ENCODE data around the gene ATP5PO. TPM values are rescaled to one million over a fixed set of nuclear protein-coding genes. Genes with fewer than 3 reads are reported as not detected.
A peak's percentile ranks its signal among the peaks of the same experiment; 100 is the strongest.

Gene ATP5PO
- total and polyA plus RNA-seq, 12 donors, result 551 to 1,557 (median 857) TPM

DNA sequence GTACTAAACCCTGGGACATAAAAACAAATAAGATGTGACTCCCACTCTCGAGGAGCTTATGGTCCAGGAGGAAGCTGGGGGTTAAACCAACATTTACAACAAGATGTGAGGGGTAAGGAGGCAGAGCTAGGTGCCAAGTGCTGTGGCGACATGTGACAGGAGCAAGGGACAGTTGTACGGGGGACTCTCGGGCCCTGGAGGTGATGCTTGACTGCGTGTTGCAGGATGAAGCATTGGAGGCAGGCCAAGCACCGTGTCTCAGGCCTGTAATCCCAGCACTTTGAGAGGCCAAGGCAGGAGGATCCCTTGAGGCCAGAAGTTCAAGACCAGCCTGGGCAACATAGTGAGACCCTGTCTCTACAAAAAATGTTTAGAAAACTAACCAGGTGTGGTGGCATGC is 36.8 kb downstream of the ATP5PO start:
- TF ChIP-seq, protein P1, sequence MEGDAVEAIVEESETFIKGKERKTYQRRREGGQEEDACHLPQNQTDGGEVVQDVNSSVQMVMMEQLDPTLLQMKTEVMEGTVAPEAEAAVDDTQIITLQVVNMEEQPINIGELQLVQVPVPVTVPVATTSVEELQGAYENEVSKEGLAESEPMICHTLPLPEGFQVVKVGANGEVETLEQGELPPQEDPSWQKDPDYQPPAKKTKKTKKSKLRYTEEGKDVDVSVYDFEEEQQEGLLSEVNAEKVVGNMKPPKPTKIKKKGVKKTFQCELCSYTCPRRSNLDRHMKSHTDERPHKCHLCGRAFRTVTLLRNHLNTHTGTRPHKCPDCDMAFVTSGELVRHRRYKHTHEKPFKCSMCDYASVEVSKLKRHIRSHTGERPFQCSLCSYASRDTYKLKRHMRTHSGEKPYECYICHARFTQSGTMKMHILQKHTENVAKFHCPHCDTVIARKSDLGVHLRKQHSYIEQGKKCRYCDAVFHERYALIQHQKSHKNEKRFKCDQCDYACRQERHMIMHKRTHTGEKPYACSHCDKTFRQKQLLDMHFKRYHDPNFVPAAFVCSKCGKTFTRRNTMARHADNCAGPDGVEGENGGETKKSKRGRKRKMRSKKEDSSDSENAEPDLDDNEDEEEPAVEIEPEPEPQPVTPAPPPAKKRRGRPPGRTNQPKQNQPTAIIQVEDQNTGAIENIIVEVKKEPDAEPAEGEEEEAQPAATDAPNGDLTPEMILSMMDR (IDR thresholded peaks at IDR 0.05), result no peak
- intact Hi-C loops (cut with DNase I), result no loop called here
- Histone ChIP-seq H3K36me3 (no peaks in the 10 kb centered on the region), H3K27ac (no peak overlapping the region), H3K9me3 (no peaks in the 10 kb centered on the region), H3K4me1 (no peaks in the 10 kb centered on the region), H3K27me3 (no peaks in the 10 kb centered on the region), H3K4me3 (no peak overlapping the region)
- ATAC-seq (no peak), DNase-seq (no peak)
- WGBS, 2 donors, result 80 to 83% methylated on average over 6 of the region's 6 CpGs

DNA sequence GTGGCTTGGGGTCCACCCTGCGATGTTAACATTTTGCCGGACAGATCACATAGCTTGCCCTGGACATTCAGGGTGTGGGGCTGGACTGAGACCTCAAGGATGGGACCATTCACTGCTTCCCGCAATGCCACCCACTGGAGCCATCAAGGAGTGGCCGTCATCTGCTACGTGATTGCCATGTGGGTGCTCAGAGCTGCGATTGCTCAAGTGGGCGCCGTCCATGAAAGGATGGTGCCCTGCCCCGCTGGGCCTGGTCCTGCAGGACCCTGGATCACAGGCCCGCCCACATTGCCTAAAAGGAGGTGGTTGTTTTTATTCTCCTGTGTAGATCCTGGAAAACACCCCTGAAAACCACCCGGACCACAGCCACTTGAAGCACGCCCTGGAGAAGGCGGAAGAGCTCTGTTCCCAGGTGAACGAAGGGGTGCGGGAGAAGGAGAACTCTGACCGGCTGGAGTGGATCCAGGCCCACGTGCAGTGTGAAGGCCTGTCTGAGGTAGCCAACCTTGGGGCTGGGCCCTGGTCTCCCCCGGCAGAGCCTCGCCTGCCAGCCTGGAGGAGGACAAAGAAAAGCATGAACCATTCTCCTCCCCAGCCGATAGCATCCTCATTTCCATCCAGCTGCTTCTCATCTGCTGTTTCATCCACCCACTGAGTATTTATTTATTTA is 40.4 kb downstream of the ATP5PO start:
- no peak overlapping the region for H3K4me3 ChIP-seq
- 91% methylated on average over 20 of the region's 20 CpGs for WGBS, 2 donors
- H3K9me3 ChIP-seq, result no peaks in the 10 kb centered on the region
- DNase-seq (no peak), ATAC-seq (peak in 1 of 8 donors; percentile 34)
- TF ChIP-seq, protein P1 (IDR thresholded peaks at IDR 0.05), result no peak
- intact Hi-C loops (cut with DNase I), result no loop called here
- H3K36me3 ChIP-seq, result no peaks in the 10 kb centered on the region
- H3K4me1 ChIP-seq, result no peaks in the 10 kb centered on the region
- H3K27ac ChIP-seq, result no peak overlapping the region
- no peaks in the 10 kb centered on the region for H3K27me3 ChIP-seq

DNA sequence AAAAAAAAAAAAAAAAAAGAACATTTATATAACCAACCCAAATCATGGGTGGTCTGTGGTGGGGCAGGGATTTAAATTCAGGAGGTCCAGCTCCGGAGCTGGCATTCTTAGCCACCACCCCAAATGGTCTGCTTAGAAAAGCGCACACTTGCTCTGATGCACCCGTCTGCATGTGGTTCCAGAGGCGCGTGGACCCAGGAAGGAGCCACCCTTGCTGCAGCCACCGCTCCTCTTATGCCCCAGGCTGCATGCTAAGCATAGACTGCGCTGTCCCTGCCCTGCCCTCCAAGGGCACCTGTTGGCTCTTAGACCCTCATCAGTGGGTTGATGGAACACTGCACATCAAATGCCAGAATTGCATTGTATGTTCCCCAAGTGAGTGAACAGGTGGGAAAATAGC is 41.4 kb downstream of the ATP5PO start:
- 93 to 97% methylated on average over 7 of the region's 7 CpGs for WGBS, 2 donors
- TF ChIP-seq, protein P1 (IDR thresholded peaks at IDR 0.05), result no peak
- no peaks in the 10 kb centered on the region for H3K9me3 ChIP-seq
- H3K27me3 ChIP-seq, result no peaks in the 10 kb centered on the region
- no peaks in the 10 kb centered on the region for H3K36me3 ChIP-seq
- intact Hi-C loops (cut with DNase I), result no loop called here
- no peaks in the 10 kb centered on the region for H3K4me1 ChIP-seq
- ATAC-seq, result no peak
- H3K4me3 ChIP-seq, result no peak overlapping the region
- H3K27ac ChIP-seq, result no peak overlapping the region
- no peak for DNase-seq

DNA sequence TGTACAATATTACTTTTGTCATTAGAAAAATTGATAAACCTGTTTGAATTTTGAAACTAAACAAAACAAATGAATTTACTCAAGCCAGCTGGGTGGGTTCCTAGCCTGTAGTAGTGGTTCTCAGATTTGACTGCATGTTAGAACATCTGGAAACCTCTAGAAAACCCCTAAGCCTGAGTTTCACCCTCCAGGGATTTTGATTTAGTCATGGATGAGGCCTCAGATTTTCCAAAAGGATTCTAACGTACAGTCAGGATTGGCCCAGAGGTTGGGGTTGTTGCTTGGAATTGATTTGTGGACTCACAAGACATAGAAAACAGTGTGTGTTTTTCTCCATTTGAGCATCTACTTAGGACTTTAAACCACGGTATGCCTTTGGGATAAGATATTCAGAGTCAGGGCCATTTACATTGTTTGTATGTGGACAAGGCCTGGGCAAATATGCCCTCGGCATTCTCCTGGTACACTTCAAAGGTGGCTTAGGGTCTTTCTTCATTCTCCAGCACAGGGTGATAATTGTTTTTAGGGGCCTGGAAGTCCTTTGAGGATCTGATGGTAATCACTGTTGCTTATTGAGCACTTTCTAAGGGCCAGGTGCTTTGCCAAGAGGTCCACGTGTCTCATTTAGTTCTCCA is 42.6 kb downstream of the ATP5PO start:
- no peak overlapping the region for H3K4me3 ChIP-seq
- intact Hi-C loops (cut with DNase I), result no loop called here
- 87 to 91% methylated on average over 4 of the region's 4 CpGs for WGBS, 2 donors
- H3K36me3 ChIP-seq, result no peaks in the 10 kb centered on the region
- no peaks in the 10 kb centered on the region for H3K4me1 ChIP-seq
- H3K9me3 ChIP-seq, result no peaks in the 10 kb centered on the region
- H3K27ac ChIP-seq, result no peak overlapping the region
- DNase-seq (no peak), ATAC-seq (no peak)
- TF ChIP-seq, protein P1 (IDR thresholded peaks at IDR 0.05), result no peak
- H3K27me3 ChIP-seq, result no peaks in the 10 kb centered on the region

All from heart right ventricle (tissue), 16 donors.